ENCODE results near the gene PHETA2. TPM values are rescaled to one million over a fixed set of nuclear protein-coding genes. Genes with fewer than 3 reads are reported as not detected.

Gene PHETA2
- total RNA-seq (2014; rRNA removed; shearing (Covaris generic); ENCODE audit: low replicate concordance), result not detected in 2 replicates

DNA sequence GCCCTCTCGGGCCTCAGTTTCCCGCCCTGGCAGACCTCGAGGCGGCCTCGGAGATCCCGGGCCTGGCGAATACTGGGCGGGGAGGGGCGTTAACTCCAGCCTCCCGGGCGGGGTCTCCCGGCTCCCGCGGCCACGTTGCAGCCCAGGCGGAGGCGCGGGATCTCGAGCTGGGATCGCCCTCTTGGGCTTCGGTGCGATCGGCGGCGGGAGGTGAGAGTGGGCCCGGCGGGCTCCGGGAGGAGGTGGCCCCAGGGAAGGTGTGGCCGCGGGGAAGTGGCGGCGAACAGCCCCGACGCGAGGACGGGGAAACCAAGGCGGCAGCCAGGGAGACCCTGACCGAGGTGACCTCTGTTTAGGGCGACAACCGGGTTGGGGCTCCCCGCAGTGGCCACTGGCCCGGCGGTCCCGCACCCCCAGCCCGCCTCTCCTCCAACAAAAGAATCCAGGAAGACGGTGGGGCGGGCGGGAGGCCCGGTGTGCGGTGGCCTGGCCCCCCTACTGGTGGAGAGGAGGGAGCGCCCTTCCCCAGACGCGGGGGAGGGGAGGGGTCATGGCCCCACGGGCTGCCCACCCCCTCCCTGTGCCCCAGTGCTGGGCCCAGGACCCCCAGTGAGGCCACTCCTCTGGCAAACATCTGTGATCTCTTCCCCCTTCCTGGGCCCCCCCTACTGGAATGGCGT, at the start of gene PHETA2:
TSS of gene PHETA2 (plus strand) at position 117 of the 680 bp plus-strand sequence. CDS start 3,046 bp downstream, outside the sequence.
- Histone ChIP-seq H3K4me1 (ENCODE audit: low read length) (peaks cover 31% of the 10 kb centered on the region), H2AFZ (ENCODE audit: low read length) (no peak within 1 kb of the TSS), H3K9me2 (replicated peaks; ENCODE audit: insufficient read depth, low read length) (no peaks in the 10 kb centered on the region), H3K4me3 (ENCODE audit: low read length) (no peak within 1 kb of the TSS), H3K9me3 (ENCODE audit: low read length) (no peaks in the 10 kb centered on the region), H4K20me1 (ENCODE audit: insufficient read depth, low read depth, low read length) (no peaks in the 10 kb centered on the region), H3K36me3 (ENCODE audit: insufficient read depth, low read length) (no peaks in the 10 kb centered on the region), H3K27me3 (ENCODE audit: low read length) (no peaks in the 10 kb centered on the region), H3K79me2 (ENCODE audit: low read length) (peaks cover 7% of the 10 kb centered on the region), H3K9ac (ENCODE audit: low read length) (no peak within 1 kb of the TSS), H3K27ac (ENCODE audit: low read length) (no peak within 1 kb of the TSS), H3K4me2 (ENCODE audit: low read depth, low read length, poor library complexity, severe bottlenecking) (no peak within 1 kb of the TSS)
- DNase-seq, result no peak

DNA sequence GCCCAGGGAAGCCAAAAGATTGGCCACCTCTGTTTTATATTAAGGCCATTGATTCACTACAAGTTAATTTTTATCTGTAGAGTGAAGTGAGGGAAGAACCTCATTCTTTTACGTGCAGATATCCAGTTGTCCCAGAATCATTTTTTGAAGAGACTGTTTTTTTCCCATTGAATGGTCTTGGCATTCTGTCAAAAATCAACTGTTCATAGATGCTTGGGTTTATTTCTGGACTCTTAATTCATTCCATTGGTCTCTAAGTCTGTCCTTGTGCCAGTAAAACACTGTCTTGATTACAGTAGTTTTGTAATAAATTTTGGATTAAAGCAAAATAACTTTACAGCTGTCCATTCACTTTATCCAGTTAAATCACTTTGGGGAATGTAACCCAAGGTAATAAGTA, 48.6 kb upstream of the PHETA2 start:
- no peak for DNase-seq
- Histone ChIP-seq H3K36me3 (ENCODE audit: insufficient read depth, low read length) (no peaks in the 10 kb centered on the region), H3K9me2 (replicated peaks; ENCODE audit: insufficient read depth, low read length) (0 out of 2 replicates have a peak, but pooled peaks cover 5% of the 10 kb centered on the region), H3K79me2 (ENCODE audit: low read length) (no peaks in the 10 kb centered on the region), H3K9me3 (ENCODE audit: low read length) (no peaks in the 10 kb centered on the region), H2AFZ (ENCODE audit: low read length) (no peak overlapping the region), H3K4me3 (ENCODE audit: low read length) (no peak overlapping the region), H3K27ac (ENCODE audit: low read length) (no peak overlapping the region), H3K27me3 (ENCODE audit: low read length) (no peaks in the 10 kb centered on the region), H4K20me1 (ENCODE audit: insufficient read depth, low read depth, low read length) (no peaks in the 10 kb centered on the region), H3K4me2 (ENCODE audit: low read depth, low read length, poor library complexity, severe bottlenecking) (no peak overlapping the region), H3K4me1 (ENCODE audit: low read length) (peaks cover 3% of the 10 kb centered on the region; the same call in 1 of the 2 replicates), H3K9ac (ENCODE audit: low read length) (no peak overlapping the region)

DNA sequence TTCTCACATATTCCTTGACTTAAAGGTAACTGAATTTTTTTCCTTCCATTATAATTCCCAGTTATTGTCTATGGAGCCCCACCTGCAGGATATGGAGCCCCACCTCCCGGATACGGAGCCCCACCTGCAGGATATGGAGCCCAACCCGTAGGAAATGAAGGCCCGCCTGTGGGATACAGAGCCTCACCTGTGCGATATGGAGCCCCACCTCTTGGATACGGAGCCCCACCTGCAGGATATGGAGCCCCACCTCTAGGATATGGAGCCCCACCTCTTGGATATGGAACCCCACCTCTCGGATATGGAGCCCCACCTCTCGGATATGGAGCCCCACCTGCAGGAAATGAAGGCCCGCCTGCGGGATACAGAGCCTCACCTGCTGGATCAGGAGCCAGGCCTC, 47.3 kb upstream of the PHETA2 start:
- Histone ChIP-seq H3K36me3 (ENCODE audit: insufficient read depth, low read length) (no peaks in the 10 kb centered on the region), H2AFZ (ENCODE audit: low read length) (no peak overlapping the region), H3K9me3 (ENCODE audit: low read length) (no peaks in the 10 kb centered on the region), H3K4me2 (ENCODE audit: low read depth, low read length, poor library complexity, severe bottlenecking) (no peak overlapping the region), H3K27me3 (ENCODE audit: low read length) (no peaks in the 10 kb centered on the region), H3K79me2 (ENCODE audit: low read length) (no peaks in the 10 kb centered on the region), H3K4me3 (ENCODE audit: low read length) (no peak overlapping the region), H3K4me1 (ENCODE audit: low read length) (no peaks in the 10 kb centered on the region), H3K9ac (ENCODE audit: low read length) (no peak overlapping the region), H3K9me2 (replicated peaks; ENCODE audit: insufficient read depth, low read length) (0 out of 2 replicates have a peak, but pooled peaks cover 5% of the 10 kb centered on the region), H4K20me1 (ENCODE audit: insufficient read depth, low read depth, low read length) (no peaks in the 10 kb centered on the region), H3K27ac (ENCODE audit: low read length) (no peak overlapping the region)
- no peak for DNase-seq

- no peaks in the 10 kb centered on the region for H3K36me3 ChIP-seq (ENCODE audit: insufficient read depth, low read length)
- H3K27ac ChIP-seq (ENCODE audit: low read length), result no peak overlapping the region
- H3K4me1 ChIP-seq (ENCODE audit: low read length), result no peaks in the 10 kb centered on the region
- H3K9ac ChIP-seq (ENCODE audit: low read length), result no peak overlapping the region
- no peak overlapping the region for H2AFZ ChIP-seq (ENCODE audit: low read length)
- H3K79me2 ChIP-seq (ENCODE audit: low read length), result no peaks in the 10 kb centered on the region
- H3K9me2 ChIP-seq (replicated peaks; ENCODE audit: insufficient read depth, low read length), result no peaks in the 10 kb centered on the region
- no peak overlapping the region for H3K4me2 ChIP-seq (ENCODE audit: low read depth, low read length, poor library complexity, severe bottlenecking)
- no peak overlapping the region for H3K4me3 ChIP-seq (ENCODE audit: low read length)
- H4K20me1 ChIP-seq (ENCODE audit: insufficient read depth, low read depth, low read length), result no peaks in the 10 kb centered on the region
- peaks cover 4% of the 10 kb centered on the region; the same call in 1 of the 2 replicates for H3K9me3 ChIP-seq (ENCODE audit: low read length)
- H3K27me3 ChIP-seq (ENCODE audit: low read length), result no peaks in the 10 kb centered on the region
- DNase-seq, result no peak
These were observed 40.5 kb upstream of the PHETA2 start for GRCh38 chr22:42033263-42034181.

DNA sequence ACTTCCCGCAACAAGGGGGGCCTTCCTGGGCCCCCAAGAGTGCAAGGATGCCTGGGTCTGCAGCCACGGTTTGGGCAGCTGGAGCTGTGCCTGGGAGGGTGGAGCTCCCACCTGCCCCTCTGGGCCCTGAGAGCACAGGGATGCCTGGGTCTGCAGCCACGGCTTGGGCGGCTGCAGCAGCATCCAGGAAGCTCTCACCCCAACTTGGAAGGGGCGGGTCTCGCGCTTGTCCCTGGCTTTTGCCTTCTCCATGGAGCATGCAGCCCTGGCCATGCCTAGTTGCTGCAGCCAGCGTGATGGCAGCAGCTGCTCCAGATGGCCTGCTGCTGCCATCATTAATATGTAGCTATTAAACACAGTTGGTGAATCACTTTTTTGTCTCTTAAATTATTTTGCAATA, 38.8 kb upstream of the PHETA2 start:
- Histone ChIP-seq H3K27ac (ENCODE audit: low read length) (no peak overlapping the region), H3K4me2 (ENCODE audit: low read depth, low read length, poor library complexity, severe bottlenecking) (no peak overlapping the region), H3K9me2 (replicated peaks; ENCODE audit: insufficient read depth, low read length) (no peaks in the 10 kb centered on the region), H3K27me3 (ENCODE audit: low read length) (no peaks in the 10 kb centered on the region), H3K4me1 (ENCODE audit: low read length) (no peaks in the 10 kb centered on the region), H3K9ac (ENCODE audit: low read length) (no peak overlapping the region), H2AFZ (ENCODE audit: low read length) (no peak overlapping the region), H3K4me3 (ENCODE audit: low read length) (no peak overlapping the region), H3K9me3 (ENCODE audit: low read length) (peaks cover 4% of the 10 kb centered on the region; the same call in 1 of the 2 replicates), H3K36me3 (ENCODE audit: insufficient read depth, low read length) (no peaks in the 10 kb centered on the region), H3K79me2 (ENCODE audit: low read length) (no peaks in the 10 kb centered on the region), H4K20me1 (ENCODE audit: insufficient read depth, low read depth, low read length) (no peaks in the 10 kb centered on the region)
- no peak for DNase-seq

GRCh38 chr22:42039271-42039670, 34.8 kb upstream of the PHETA2 start:
- H3K27me3 ChIP-seq (ENCODE audit: low read length), result no peaks in the 10 kb centered on the region
- peaks cover 11% of the 10 kb centered on the region for H3K9me3 ChIP-seq (ENCODE audit: low read length)
- no peak for DNase-seq
- H3K4me2 ChIP-seq (ENCODE audit: low read depth, low read length, poor library complexity, severe bottlenecking), result no peak overlapping the region
- no peaks in the 10 kb centered on the region; the same call in 1 of the 2 replicates for H3K36me3 ChIP-seq (ENCODE audit: insufficient read depth, low read length)
- H3K79me2 ChIP-seq (ENCODE audit: low read length), result no peaks in the 10 kb centered on the region
- no peaks in the 10 kb centered on the region for H3K4me1 ChIP-seq (ENCODE audit: low read length)
- H4K20me1 ChIP-seq (ENCODE audit: insufficient read depth, low read depth, low read length), result no peaks in the 10 kb centered on the region
- no peaks in the 10 kb centered on the region; the same call in 1 of the 2 replicates for H3K9me2 ChIP-seq (replicated peaks; ENCODE audit: insufficient read depth, low read length)
- H2AFZ ChIP-seq (ENCODE audit: low read length), result no peak overlapping the region
- no peak overlapping the region for H3K27ac ChIP-seq (ENCODE audit: low read length)
- no peak overlapping the region for H3K4me3 ChIP-seq (ENCODE audit: low read length)
- no peak overlapping the region for H3K9ac ChIP-seq (ENCODE audit: low read length)

- Histone ChIP-seq H4K20me1 (ENCODE audit: insufficient read depth, low read depth, low read length) (no peaks in the 10 kb centered on the region), H3K9me3 (ENCODE audit: low read length) (peaks cover 11% of the 10 kb centered on the region), H3K36me3 (ENCODE audit: insufficient read depth, low read length) (no peaks in the 10 kb centered on the region; the same call in 1 of the 2 replicates), H2AFZ (ENCODE audit: low read length) (no peak overlapping the region), H3K9ac (ENCODE audit: low read length) (no peak overlapping the region), H3K27me3 (ENCODE audit: low read length) (no peaks in the 10 kb centered on the region), H3K79me2 (ENCODE audit: low read length) (no peaks in the 10 kb centered on the region), H3K27ac (ENCODE audit: low read length) (no peak overlapping the region), H3K9me2 (replicated peaks; ENCODE audit: insufficient read depth, low read length) (no peaks in the 10 kb centered on the region; the same call in 1 of the 2 replicates), H3K4me3 (ENCODE audit: low read length) (no peak overlapping the region), H3K4me2 (ENCODE audit: low read depth, low read length, poor library complexity, severe bottlenecking) (no peak overlapping the region), H3K4me1 (ENCODE audit: low read length) (no peaks in the 10 kb centered on the region)
- DNase-seq, result no peak
These were observed 32.3 kb upstream of the PHETA2 start for GRCh38 chr22:42041784-42042183.

- H3K27me3 ChIP-seq (ENCODE audit: low read length), result no peaks in the 10 kb centered on the region
- H3K36me3 ChIP-seq (ENCODE audit: insufficient read depth, low read length), result no peaks in the 10 kb centered on the region
- no peaks in the 10 kb centered on the region for H4K20me1 ChIP-seq (ENCODE audit: insufficient read depth, low read depth, low read length)
- no peak overlapping the region for H3K9ac ChIP-seq (ENCODE audit: low read length)
- no peak overlapping the region for H3K4me2 ChIP-seq (ENCODE audit: low read depth, low read length, poor library complexity, severe bottlenecking)
- DNase-seq, result no peak
- H3K4me1 ChIP-seq (ENCODE audit: low read length), result 0 out of 2 replicates have a peak, but pooled peaks cover 3% of the 10 kb centered on the region
- H3K9me2 ChIP-seq (replicated peaks; ENCODE audit: insufficient read depth, low read length), result no peaks in the 10 kb centered on the region
- no peak overlapping the region for H3K4me3 ChIP-seq (ENCODE audit: low read length)
- H2AFZ ChIP-seq (ENCODE audit: low read length), result no peak overlapping the region
- no peak overlapping the region for H3K27ac ChIP-seq (ENCODE audit: low read length)
- no peaks in the 10 kb centered on the region for H3K79me2 ChIP-seq (ENCODE audit: low read length)
- H3K9me3 ChIP-seq (ENCODE audit: low read length), result peaks cover 1% of the 10 kb centered on the region
These were observed 23.3 kb upstream of the PHETA2 start for GRCh38 chr22:42050641-42051180.

All from Karpas-422 (cell line).